Measurements from ENCODE around the gene OR5AU1.

- no peak for TF ChIP-seq RNF2 (conservative IDR thresholded peaks at IDR 0.05; ENCODE audit: low read depth)
- no peak for TF ChIP-seq POLR2A (IDR thresholded peaks at IDR 0.05; ENCODE audit: insufficient read depth in 1 of 2, low read depth in 2 of 2, low read length in 2 of 2)
- TF ChIP-seq BRCA1 (CRISPR knock-in tag; IDR thresholded peaks at IDR 0.05), result no peak
- no peak for TF ChIP-seq CTCF (CRISPR knock-in tag; IDR thresholded peaks at IDR 0.05)
- no peak for TF ChIP-seq CEBPB (IDR thresholded peaks at IDR 0.05; ENCODE audit: borderline replicate concordance, low read depth, low read length)
- TF ChIP-seq MTA1 (CRISPR knock-in tag; IDR thresholded peaks at IDR 0.05; ENCODE audit: borderline replicate concordance), result no peak
- TF ChIP-seq FOSL2 (CRISPR knock-in tag; IDR thresholded peaks at IDR 0.05), result no peak
- TF ChIP-seq U2AF1 (optimal IDR thresholded peaks at IDR 0.05; ENCODE audit: low read depth, low read length), result no peak
- TF ChIP-seq KDM1A (CRISPR knock-in tag; IDR thresholded peaks at IDR 0.05), result no peak
- no peak for TF ChIP-seq CENPT (CRISPR knock-in tag; IDR thresholded peaks at IDR 0.05; ENCODE audit: low read depth)
- no peak for TF ChIP-seq MAF1 (CRISPR knock-in tag; IDR thresholded peaks at IDR 0.05; ENCODE audit: borderline replicate concordance)
These were observed 49.7 kb downstream of the OR5AU1 start for GRCh38 chr14:21106176-21106497.
